Nephron (organoid): ENCODE results near the gene RASGRF2.

ENCODE experiments used
- H3K27ac Mint-ChIP-seq, 3 experiments: 2 replicates each; pipeline ENCODE4 v1.8.0; 2020; ENCODE audit warnings: mixed read lengths in 3 of 3, mild to moderate bottlenecking in 2 of 3, moderate library complexity in 1 of 3
- H3K27me3 Mint-ChIP-seq: 2 replicates; pipeline ENCODE4 v1.8.0; 2021; ENCODE audit warnings: low read depth, mild to moderate bottlenecking, moderate library complexity, mixed read lengths
- H3K36me3 Mint-ChIP-seq: 2 replicates; pipeline ENCODE4 v1.8.0; 2020; ENCODE audit warnings: low read depth, mixed read lengths
- H3K4me1 Mint-ChIP-seq: 2 replicates; pipeline ENCODE4 v1.8.0; 2020; ENCODE audit warnings: mixed read lengths
- H3K4me3 Mint-ChIP-seq, 3 experiments: 2 replicates each; pipeline ENCODE4 v1.8.0; 2020; ENCODE audit warnings: mild to moderate bottlenecking in 3 of 3, mixed read lengths in 3 of 3, moderate library complexity in 2 of 3
- H3K9me3 Mint-ChIP-seq: 2 replicates; pipeline ENCODE4 v1.8.0; 2020; ENCODE audit warnings: mixed read lengths
- TF ChIP-seq, protein P1 (sequence below), 3 experiments: fragments of 200-600 bp; sonication (generic); IDR thresholded peaks; one replicate each; pipeline ENCODE4 v1.5.0; 2021; ENCODE audit warnings: antibody characterized with exemption in 3 of 3; ENCODE audit not compliant: unreplicated experiment in 3 of 3

The RASGRF2 gene

DNA sequence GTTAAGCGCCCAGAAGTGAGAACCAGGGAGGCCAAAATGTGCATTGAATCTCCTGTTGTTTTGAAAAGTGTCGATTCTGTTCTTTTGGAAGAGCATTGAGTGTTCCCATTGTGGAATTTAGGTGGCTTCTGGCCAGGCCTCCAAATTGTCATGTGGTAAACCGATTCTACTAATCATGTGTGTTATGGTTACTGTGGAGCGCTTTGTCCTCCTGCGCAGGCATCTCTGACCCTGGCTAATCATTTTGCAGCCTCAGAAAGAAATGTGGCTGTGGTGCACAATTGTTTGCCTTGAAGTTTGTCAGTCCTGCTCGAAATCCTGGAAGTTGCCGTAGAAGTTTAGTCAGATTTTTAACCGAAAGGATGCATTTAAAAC lies 121.3 kb downstream of the RASGRF2 start:
- H3K4me3 Mint-ChIP-seq: no peak overlapping the region
- H3K4me1 Mint-ChIP-seq: no peaks in the 10 kb centered on the region

DNA sequence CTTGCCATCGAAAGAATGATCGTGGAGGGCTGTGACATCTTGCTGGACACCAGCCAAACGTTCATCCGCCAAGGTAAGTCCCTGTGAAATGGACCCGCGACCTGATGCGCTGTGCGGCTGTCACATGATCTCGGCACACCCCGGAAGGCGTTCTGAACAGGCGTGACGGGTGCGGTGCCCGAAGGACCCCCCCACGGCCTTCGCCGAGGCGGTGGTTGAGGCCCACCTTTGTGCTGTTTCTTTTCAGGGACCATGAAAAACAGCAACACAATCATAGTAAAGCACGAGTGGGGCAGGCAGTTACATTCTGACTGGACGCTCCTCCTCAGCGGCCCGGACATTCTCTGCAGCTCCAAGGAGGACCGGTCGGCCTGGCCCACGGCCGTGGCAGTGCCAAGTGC lies 126.7 kb downstream of the RASGRF2 start:
- TF ChIP-seq, protein P1, sequence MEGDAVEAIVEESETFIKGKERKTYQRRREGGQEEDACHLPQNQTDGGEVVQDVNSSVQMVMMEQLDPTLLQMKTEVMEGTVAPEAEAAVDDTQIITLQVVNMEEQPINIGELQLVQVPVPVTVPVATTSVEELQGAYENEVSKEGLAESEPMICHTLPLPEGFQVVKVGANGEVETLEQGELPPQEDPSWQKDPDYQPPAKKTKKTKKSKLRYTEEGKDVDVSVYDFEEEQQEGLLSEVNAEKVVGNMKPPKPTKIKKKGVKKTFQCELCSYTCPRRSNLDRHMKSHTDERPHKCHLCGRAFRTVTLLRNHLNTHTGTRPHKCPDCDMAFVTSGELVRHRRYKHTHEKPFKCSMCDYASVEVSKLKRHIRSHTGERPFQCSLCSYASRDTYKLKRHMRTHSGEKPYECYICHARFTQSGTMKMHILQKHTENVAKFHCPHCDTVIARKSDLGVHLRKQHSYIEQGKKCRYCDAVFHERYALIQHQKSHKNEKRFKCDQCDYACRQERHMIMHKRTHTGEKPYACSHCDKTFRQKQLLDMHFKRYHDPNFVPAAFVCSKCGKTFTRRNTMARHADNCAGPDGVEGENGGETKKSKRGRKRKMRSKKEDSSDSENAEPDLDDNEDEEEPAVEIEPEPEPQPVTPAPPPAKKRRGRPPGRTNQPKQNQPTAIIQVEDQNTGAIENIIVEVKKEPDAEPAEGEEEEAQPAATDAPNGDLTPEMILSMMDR (IDR thresholded peaks at IDR 0.05; ENCODE audit: unreplicated experiment in 3 of 3): no peak
- Mint-ChIP-seq H3K4me3 (no peak overlapping the region), H3K36me3 (no peaks in the 10 kb centered on the region), H3K4me1 (no peaks in the 10 kb centered on the region), H3K9me3 (no peaks in the 10 kb centered on the region), H3K27ac (no peak overlapping the region), H3K27me3 (peaks cover 4% of the 10 kb centered on the region)

More for the DNA sequence above, 121.3 kb downstream of the RASGRF2 start:
- H3K27me3 Mint-ChIP-seq: peaks cover 4% of the 10 kb centered on the region
- TF ChIP-seq, protein P1 (IDR thresholded peaks at IDR 0.05; ENCODE audit: unreplicated experiment in 3 of 3): no peak
- H3K9me3 Mint-ChIP-seq: no peaks in the 10 kb centered on the region
- H3K36me3 Mint-ChIP-seq: no peaks in the 10 kb centered on the region
- H3K27ac Mint-ChIP-seq: no peak overlapping the region

DNA sequence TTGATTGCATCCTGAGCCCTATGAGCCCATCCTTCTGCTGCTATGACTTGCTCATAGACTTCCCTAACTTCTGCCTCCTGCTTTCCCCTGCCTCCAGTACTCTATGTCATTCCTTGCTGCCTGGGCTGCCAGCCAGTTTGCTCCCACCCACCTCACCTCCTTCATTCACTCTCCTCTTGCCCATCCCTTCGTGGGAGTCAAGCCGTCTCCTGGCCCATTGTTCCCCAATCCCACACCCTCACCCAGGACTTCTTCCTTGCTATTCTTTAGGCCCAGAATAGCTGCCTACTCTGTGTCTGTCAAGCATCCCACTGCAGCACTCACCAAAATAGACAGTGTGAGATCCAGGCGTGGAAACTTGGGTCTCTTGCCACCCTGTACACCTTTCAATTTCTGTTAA lies 131.0 kb downstream of the RASGRF2 start:
- H3K4me1 Mint-ChIP-seq: no peaks in the 10 kb centered on the region
- no peaks in the 10 kb centered on the region for H3K9me3 Mint-ChIP-seq
- H3K36me3 Mint-ChIP-seq: no peaks in the 10 kb centered on the region
- H3K27ac Mint-ChIP-seq: no peak overlapping the region
- H3K4me3 Mint-ChIP-seq: no peak overlapping the region
- no peaks in the 10 kb centered on the region for H3K27me3 Mint-ChIP-seq
- TF ChIP-seq, protein P1 (IDR thresholded peaks at IDR 0.05; ENCODE audit: unreplicated experiment in 3 of 3): no peak

DNA sequence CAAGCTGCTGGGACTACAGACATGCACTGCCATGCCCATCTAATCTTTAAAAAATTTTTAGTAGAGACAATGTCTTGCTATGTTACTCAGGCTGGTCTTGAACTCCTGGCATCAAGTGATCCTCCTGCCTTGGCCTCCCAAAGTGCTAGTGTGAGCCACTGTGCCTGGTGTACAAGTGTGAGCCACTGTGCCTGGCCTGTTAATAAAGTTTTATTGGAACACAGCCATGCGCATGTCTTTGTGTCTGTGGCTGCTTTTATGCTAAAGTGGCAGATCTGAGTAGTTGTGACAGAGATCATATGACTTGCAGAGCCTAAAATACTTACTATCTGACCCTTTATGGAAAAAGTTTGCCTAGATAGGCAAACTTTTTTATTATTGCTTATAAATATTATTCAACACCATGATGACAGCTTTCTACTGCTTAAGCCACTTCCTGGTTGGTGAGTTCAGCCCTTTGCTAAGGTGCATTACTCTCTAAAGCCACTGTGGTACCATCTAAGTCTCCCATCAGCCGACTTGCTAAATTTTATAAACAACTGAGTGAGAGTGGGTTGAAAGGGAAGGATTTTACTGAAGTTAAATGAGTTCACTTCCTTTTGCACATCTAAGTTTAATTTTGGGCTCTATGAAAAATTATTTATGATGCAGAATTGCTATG lies 133.5 kb downstream of the RASGRF2 start:
- Mint-ChIP-seq H3K4me1 (no peaks in the 10 kb centered on the region), H3K9me3 (no peaks in the 10 kb centered on the region), H3K27me3 (no peaks in the 10 kb centered on the region), H3K27ac (no peak overlapping the region), H3K36me3 (no peaks in the 10 kb centered on the region), H3K4me3 (no peak overlapping the region)
- TF ChIP-seq, protein P1 (IDR thresholded peaks at IDR 0.05; ENCODE audit: unreplicated experiment in 3 of 3): no peak

DNA sequence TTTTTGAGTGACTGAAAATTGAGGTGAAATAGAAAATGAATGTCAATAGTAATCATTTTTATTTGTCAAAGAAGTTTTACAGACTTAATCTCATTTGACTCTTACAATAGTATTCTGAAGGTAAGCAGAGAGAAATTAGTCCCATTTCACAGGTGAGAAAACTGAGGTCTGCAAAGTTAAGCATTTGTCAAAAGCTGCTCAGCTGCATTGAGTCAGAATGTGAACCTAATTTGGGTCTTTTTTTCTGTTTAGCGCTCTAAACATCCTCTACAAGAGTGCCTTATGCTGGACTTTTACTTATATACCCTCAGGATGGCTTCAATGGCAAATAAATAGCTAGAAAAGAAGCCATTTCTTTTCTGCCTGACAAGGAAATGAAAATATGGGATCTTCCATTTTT lies 135.7 kb downstream of the RASGRF2 start:
- Mint-ChIP-seq H3K27ac (no peak overlapping the region), H3K9me3 (no peaks in the 10 kb centered on the region), H3K27me3 (no peaks in the 10 kb centered on the region), H3K4me1 (no peaks in the 10 kb centered on the region), H3K36me3 (no peaks in the 10 kb centered on the region), H3K4me3 (no peak overlapping the region)
- TF ChIP-seq, protein P1 (IDR thresholded peaks at IDR 0.05; ENCODE audit: unreplicated experiment in 3 of 3): no peak

DNA sequence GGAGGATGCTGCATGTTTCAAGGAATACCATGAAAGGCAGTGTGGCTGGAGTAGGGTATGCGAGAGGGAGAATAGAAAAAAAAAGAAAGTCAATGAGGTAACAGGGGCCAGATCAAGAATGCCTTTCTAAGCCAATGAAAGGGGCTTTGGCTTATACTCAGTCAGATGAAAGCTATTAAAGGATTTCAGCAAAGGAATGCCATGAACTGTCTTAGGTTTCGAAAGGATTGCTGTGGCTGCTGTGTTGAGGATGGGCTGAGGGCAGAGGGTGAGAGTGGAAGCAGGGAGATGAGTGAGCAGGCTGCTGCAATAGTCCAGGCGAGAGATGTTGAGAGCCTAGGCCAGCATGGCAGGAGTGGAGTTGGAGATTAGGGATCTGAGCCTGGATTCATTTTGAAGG lies 137.6 kb downstream of the RASGRF2 start:
- Mint-ChIP-seq H3K27me3 (no peaks in the 10 kb centered on the region), H3K27ac (no peak overlapping the region), H3K4me1 (no peaks in the 10 kb centered on the region), H3K9me3 (no peaks in the 10 kb centered on the region), H3K4me3 (no peak overlapping the region), H3K36me3 (no peaks in the 10 kb centered on the region)
- TF ChIP-seq, protein P1 (IDR thresholded peaks at IDR 0.05; ENCODE audit: unreplicated experiment in 3 of 3): no peak
